H1 (cell line): ENCODE data around the gene LIN28B. TPM values are rescaled to one million over a fixed set of nuclear protein-coding genes. Genes with fewer than 3 reads are reported as not detected.

Experiments used
- MAX ChIP-seq: IDR thresholded peaks from 2 replicates; pipeline ENCODE4 v1.6.1; 2012; ENCODE audit warnings: inconsistent platforms
- SRF ChIP-seq: IDR thresholded peaks from 2 replicates; pipeline ENCODE4 v1.6.1; 2011; ENCODE audit warnings: mild to moderate bottlenecking, low read depth, low read length, moderate library complexity
- polyA plus RNA-seq, 7 experiments: library from polyadenylated mRNA; depleted of rRNA in 3 of 7; stranded (reverse) in 5 of 7; unstranded in 2 of 7; fragments of >200 nt in 5 of 7; fragments of 200-250 nt in 2 of 7; gene quantifications; 1 replicate in 5 of 7; 2 replicates in 1 of 7; 4 replicates in 1 of 7; pipeline versions ENCODE4 v1.2.1 to v1.2.3, GENCODE V29; 2011 to 2013; ENCODE audit warnings: missing spikeins in 2 of 7, mixed read lengths in 2 of 7
- total RNA-seq: library from RNA; stranded (reverse); fragmentation: NEBNext Ultra II Directional; extraction: Animal tissue kit (Norgen Biotek cat#: 25700); gene quantifications from 2 replicates; pipeline ENCODE4 v1.2.1, GENCODE V29; 2021

The LIN28B gene
- total and polyA plus RNA-seq, 2 of the 8 experiments (the other 6 are each of a cell fraction or from before 2014, with no cell fraction given), result 27.4 to 94.7 TPM

- no peak for TF ChIP-seq MAX
- TF ChIP-seq SRF, result no peak
Observed at GRCh38 chr6:104908888-104909525, 47.9 kb upstream of the LIN28B start (continued).
